Kidney (tissue), 11 donors: ENCODE measurements around the gene NPIPA3. TPM values are rescaled to one million over a fixed set of nuclear protein-coding genes. Genes with fewer than 3 reads are reported as not detected.
"Not testable (repeated sequence)": the region's sequence is repeated elsewhere in the genome, so short reads cannot be mapped to it uniquely, and the experiment has no call there.

Experiments
- DNase-seq, 5 donors: peaks; one replicate each; pipeline ENCODE4 v3.0.0-alpha.2; 2013 to 2020
- FAIRE-seq: peaks from 2 replicates; lab custom pipeline; 2012; peaks lifted over from hg19 to GRCh38; lab: Jason Lieb, UNC
- H3K27ac ChIP-seq, 2 donors: one replicate each; pipeline ENCODE4 v1.7.0; 2013; ENCODE audit warnings: low read depth in 2 of 2, low read length in 2 of 2, inconsistent platforms in 1 of 2
- H3K27me3 ChIP-seq: one replicate; pipeline ENCODE4 v1.7.1; 2013; ENCODE audit warnings: low read length, inconsistent platforms; ENCODE audit not compliant: control insufficient read depth, insufficient read depth
- H3K36me3 ChIP-seq, 3 donors: one replicate each; pipeline versions ENCODE4 v1.7.0 to v1.7.1; 2013; ENCODE audit warnings: low read length in 3 of 3, control low read depth in 1 of 3, inconsistent platforms in 1 of 3; ENCODE audit not compliant: insufficient read depth in 3 of 3, control insufficient read depth in 2 of 3
- H3K4me1 ChIP-seq, 3 donors: one replicate each; pipeline versions ENCODE4 v1.7.0 to v1.7.1; 2013; ENCODE audit warnings: low read length in 3 of 3, inconsistent platforms in 1 of 3, low read depth in 1 of 3; ENCODE audit not compliant: control insufficient read depth in 2 of 3, insufficient read depth in 2 of 3
- H3K4me3 ChIP-seq, 3 donors: one replicate each; pipeline versions ENCODE4 v1.7.0 to v1.8.1; 2013; ENCODE audit warnings: low read length in 3 of 3, control low read depth in 1 of 3, inconsistent platforms in 1 of 3
- H3K9ac ChIP-seq, 3 donors: one replicate each; pipeline versions ENCODE4 v1.7.0 to v1.7.1; 2013; ENCODE audit warnings: low read length in 3 of 3, control low read depth in 1 of 3, inconsistent platforms in 1 of 3
- H3K9me3 ChIP-seq, 3 donors: one replicate each; pipeline versions ENCODE4 v1.7.0 to v1.7.1; 2013; ENCODE audit warnings: low read length in 3 of 3, control low read depth in 1 of 3, inconsistent platforms in 1 of 3; ENCODE audit not compliant: control insufficient read depth in 2 of 3, insufficient read depth in 1 of 3
- intact Hi-C: fragments of 100-400 bp; cut with DNase I; formaldehyde crosslinking; loops from one replicate; pipeline ENCODE4 v1.11.1; 2022
- polyA plus RNA-seq: library from polyadenylated mRNA; stranded (reverse); fragments of 350-450 nt; fragmentation: Illumina TruSeq; extraction: RNeasy Lipid Tissue Mini Kit (QIAGEN cat#74804); gene quantifications from one replicate; pipeline ENCODE4 v1.2.3, GENCODE V29; 2014; ENCODE audit warnings: low read depth, low replicate concordance; ENCODE audit not compliant: insufficient read depth
- total RNA-seq: library from RNA; stranded (reverse); fragmentation: NEBNext Ultra II Directional; extraction: Animal tissue kit (Norgen Biotek cat#: 25700); gene quantifications from one replicate; pipeline ENCODE4 v1.2.1, GENCODE V29; 2021
- donor health status: control.
- donor health status: control.
- donor health status: DM: yes; HTN: yes; CAD: no.
- donor health status: Normal renal cell carcinoma (clear cell type).

The NPIPA3 gene
- total and polyA plus RNA-seq, 2 donors from 2014 or later, result 0.69 to 7.0 TPM

GRCh38 chr16:14740832-14741385, 37.7 kb downstream of the NPIPA3 start:
- H3K27ac ChIP-seq, DNase-seq, H3K4me3 ChIP-seq, H3K9me3 ChIP-seq, H3K4me1 ChIP-seq, H3K27me3 ChIP-seq, H3K36me3 ChIP-seq, intact Hi-C loops, H3K9ac ChIP-seq, FAIRE-seq: not testable (repeated sequence)

- H3K36me3 ChIP-seq, H3K27ac ChIP-seq, FAIRE-seq, H3K4me3 ChIP-seq, H3K27me3 ChIP-seq, DNase-seq, H3K4me1 ChIP-seq, H3K9me3 ChIP-seq, H3K9ac ChIP-seq, intact Hi-C loops: not testable (repeated sequence)
These were observed 38.6 kb downstream of the NPIPA3 start for GRCh38 chr16:14741794-14742193.

- H3K4me1 ChIP-seq, H3K27me3 ChIP-seq, FAIRE-seq, intact Hi-C loops, H3K36me3 ChIP-seq, H3K27ac ChIP-seq, DNase-seq, H3K9me3 ChIP-seq, H3K9ac ChIP-seq, H3K4me3 ChIP-seq: not testable (repeated sequence)
These were observed 39.3 kb downstream of the NPIPA3 start, which contains the start of gene NPIPA2 for GRCh38 chr16:14742273-14743128. Gene NPIPA2 (plus strand): TSS chr16:14742533. CDS start chr16:14748066, 5,533 bp downstream.

DNA sequence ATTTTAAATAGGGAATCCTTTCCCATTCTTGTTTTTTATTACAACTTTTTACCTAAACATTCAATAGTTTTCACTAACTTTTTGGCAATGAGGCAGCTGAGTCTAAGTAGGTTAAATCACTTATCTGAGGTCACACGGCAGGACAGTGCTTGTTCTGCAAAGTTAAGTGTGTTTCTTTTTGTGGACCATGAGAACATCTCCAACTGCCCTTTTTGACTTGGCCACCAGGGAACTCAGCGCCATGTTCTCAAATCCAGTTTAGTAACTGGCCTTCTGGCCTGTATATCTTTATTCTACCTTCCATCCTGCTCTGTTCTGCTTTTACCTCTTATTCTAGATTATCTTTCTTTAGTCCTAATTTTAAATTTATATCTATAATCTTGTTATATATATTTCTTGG, 70.4 kb downstream of the NPIPA3 start:
- H3K4me3 ChIP-seq, H3K27ac ChIP-seq, H3K4me1 ChIP-seq, H3K9ac ChIP-seq, H3K27me3 ChIP-seq, H3K36me3 ChIP-seq, H3K9me3 ChIP-seq, intact Hi-C loops, FAIRE-seq, DNase-seq: not testable (repeated sequence)

- FAIRE-seq, H3K4me3 ChIP-seq, H3K36me3 ChIP-seq, intact Hi-C loops, H3K9ac ChIP-seq, H3K4me1 ChIP-seq, DNase-seq, H3K27ac ChIP-seq, H3K27me3 ChIP-seq, H3K9me3 ChIP-seq: not testable (repeated sequence)
These were observed 72.4 kb downstream of the NPIPA3 start for GRCh38 chr16:14775624-14776023.

Other genes with a start within 250 kb of the NPIPA3 start
- 32.5 TPM for gene PARN, start 73.2 kb upstream of the NPIPA3 start, total RNA-seq
- 17.3 TPM for gene PARN, start 73.2 kb upstream of the NPIPA3 start, polyA plus RNA-seq
- gene BFAR, start 70.5 kb upstream of the NPIPA3 start, total RNA-seq, result 53.7 TPM
- 35.3 TPM for gene BFAR, start 70.5 kb upstream of the NPIPA3 start, polyA plus RNA-seq
- gene PLA2G10, start 9.1 kb upstream of the NPIPA3 start, total RNA-seq, result not detected
- not detected for gene PLA2G10, start 9.1 kb upstream of the NPIPA3 start, polyA plus RNA-seq
- gene NPIPA2, start 39.1 kb downstream of the NPIPA3 start, total RNA-seq, result 3.7 TPM
- not detected for gene NPIPA2, start 39.1 kb downstream of the NPIPA3 start, polyA plus RNA-seq
- gene NOMO1, start 130.3 kb downstream of the NPIPA3 start, total RNA-seq, result 78.9 TPM
- 67.1 TPM for gene NOMO1, start 130.3 kb downstream of the NPIPA3 start, polyA plus RNA-seq
- 79.3 TPM for gene NPIPA1, start 234.0 kb downstream of the NPIPA3 start, total RNA-seq
- 26.7 TPM for gene NPIPA1, start 234.0 kb downstream of the NPIPA3 start, polyA plus RNA-seq